Measurements from ENCODE around the gene CLUH. TPM values are rescaled to one million over a fixed set of nuclear protein-coding genes. Genes with fewer than 3 reads are reported as not detected.
"Not testable (repeated sequence)": the region's sequence is repeated elsewhere in the genome, so short reads cannot be mapped to it uniquely, and the experiment has no call there.

Gene CLUH
- total RNA-seq, 1 experiment from 2014 or later, result 28.8 TPM

- DNase-seq (ENCODE audit: low read depth), result no peak
- in situ Hi-C loops (cut with HindIII; ENCODE audit: low pct_unique_long_range_greater_than_20kb, low sequenced_read_pairs), result no loop called here
Measured at GRCh38 chr17:2704031-2704889, 7.3 kb downstream of the CLUH start.

- in situ Hi-C loops (cut with HindIII; ENCODE audit: low pct_unique_long_range_greater_than_20kb, low sequenced_read_pairs), result no loop called here
- DNase-seq (ENCODE audit: low read depth), result no peak
Measured at GRCh38 chr17:2703606-2704005, 8.0 kb downstream of the CLUH start.

GRCh38 chr17:2703181-2703580 lies 8.4 kb downstream of the CLUH start:
- no peak for DNase-seq (ENCODE audit: low read depth)
- in situ Hi-C loops (cut with HindIII; ENCODE audit: low pct_unique_long_range_greater_than_20kb, low sequenced_read_pairs), result no loop called here

GRCh38 chr17:2701996-2702741 lies 9.4 kb downstream of the CLUH start:
- in situ Hi-C loops (cut with HindIII; ENCODE audit: low pct_unique_long_range_greater_than_20kb, low sequenced_read_pairs), result no loop called here
- no peak for DNase-seq (ENCODE audit: low read depth)

- in situ Hi-C loops (cut with HindIII; ENCODE audit: low pct_unique_long_range_greater_than_20kb, low sequenced_read_pairs), result no loop called here
Measured at GRCh38 chr17:2701161-2701995, 10.2 kb downstream of the CLUH start.

GRCh38 chr17:2700491-2701141 lies 10.9 kb downstream of the CLUH start:
- in situ Hi-C loops (cut with HindIII; ENCODE audit: low pct_unique_long_range_greater_than_20kb, low sequenced_read_pairs), result no loop called here

More at GRCh38 chr17:2701161-2701995, 10.2 kb downstream of the CLUH start:
- no peak for DNase-seq (ENCODE audit: low read depth)

GRCh38 chr17:2700030-2700490 lies 11.5 kb downstream of the CLUH start:
- no peak for DNase-seq (ENCODE audit: low read depth)
- in situ Hi-C loops (cut with HindIII; ENCODE audit: low pct_unique_long_range_greater_than_20kb, low sequenced_read_pairs), result no loop called here

More at GRCh38 chr17:2700491-2701141, 10.9 kb downstream of the CLUH start:
- no peak for DNase-seq (ENCODE audit: low read depth)

- DNase-seq (ENCODE audit: low read depth); in situ Hi-C loops (cut with HindIII; ENCODE audit: low pct_unique_long_range_greater_than_20kb, low sequenced_read_pairs): not testable (repeated sequence)
Measured at GRCh38 chr17:2699216-2699805, 12.3 kb downstream of the CLUH start.

GRCh38 chr17:2697611-2698162 lies 13.9 kb downstream of the CLUH start:
- DNase-seq (ENCODE audit: low read depth), result no peak
- in situ Hi-C loops (cut with HindIII; ENCODE audit: low pct_unique_long_range_greater_than_20kb, low sequenced_read_pairs), result no loop called here

GRCh38 chr17:2695961-2696760 lies 15.4 kb downstream of the CLUH start:
- in situ Hi-C loops (cut with HindIII; ENCODE audit: low pct_unique_long_range_greater_than_20kb, low sequenced_read_pairs), result no loop called here
- DNase-seq (ENCODE audit: low read depth), result no peak

GRCh38 chr17:2695243-2695960 lies 16.2 kb downstream of the CLUH start:
- DNase-seq (ENCODE audit: low read depth), result no peak
- in situ Hi-C loops (cut with HindIII; ENCODE audit: low pct_unique_long_range_greater_than_20kb, low sequenced_read_pairs), result no loop called here

- DNase-seq (ENCODE audit: low read depth), result no peak
- in situ Hi-C loops (cut with HindIII; ENCODE audit: low pct_unique_long_range_greater_than_20kb, low sequenced_read_pairs), result no loop called here
Measured at GRCh38 chr17:2694381-2695242, 17.0 kb downstream of the CLUH start.

GRCh38 chr17:2693561-2694380 lies 17.8 kb downstream of the CLUH start:
- DNase-seq (ENCODE audit: low read depth), result no peak
- in situ Hi-C loops (cut with HindIII; ENCODE audit: low pct_unique_long_range_greater_than_20kb, low sequenced_read_pairs), result no loop called here

GRCh38 chr17:2692781-2693135 lies 18.8 kb downstream of the CLUH start:
- in situ Hi-C loops (cut with HindIII; ENCODE audit: low pct_unique_long_range_greater_than_20kb, low sequenced_read_pairs), result no loop called here
- no peak for DNase-seq (ENCODE audit: low read depth)
